H1 (cell line): Measurements from ENCODE around the gene CACNA1D. TPM values are rescaled to one million over a fixed set of nuclear protein-coding genes. Genes with fewer than 3 reads are reported as not detected.

Source experiments
- CTCF ChIA-PET: fragments of 300-600 bp; sonication (Branson Sonifier 250); formaldehyde crosslinking; loops from one replicate; lab custom pipeline; 2021; ENCODE audit not compliant: partially characterized antibody; lab: Charles Lee
- POLR2A ChIA-PET: fragments of 300-600 bp; sonication (Branson Sonifier 250); formaldehyde crosslinking; loops from one replicate; lab custom pipeline; 2021; ENCODE audit warnings: inconsistent platforms; ENCODE audit not compliant: partially characterized antibody; lab: Charles Lee
- DNase-seq, 2 experiments: peaks; one replicate each; pipeline versions ENCODE4 v3.0.0 to v3.0.0-alpha.2; 2010 to 2022; ENCODE audit warnings: low spot score in 2 of 2, low read depth in 1 of 2, mixed read lengths in 1 of 2
- FAIRE-seq: peaks from 2 replicates; lab custom pipeline; 2011; peaks lifted over from hg19 to GRCh38; lab: Jason Lieb, UNC
- H2AFZ ChIP-seq: 2 replicates; pipeline ENCODE4 v1.8.1; 2012; ENCODE audit warnings: low read length, inconsistent platforms
- H2AK5ac ChIP-seq: 2 replicates; pipeline ENCODE4 v1.6.1; 2013; ENCODE audit warnings: low read depth, low read length
- H2BK120ac ChIP-seq: replicated peaks from 2 replicates; pipeline ENCODE3; 2013; ENCODE audit warnings: low read depth, low read length, inconsistent platforms
- H2BK12ac ChIP-seq: 2 replicates; pipeline ENCODE4 v1.6.1; 2013; ENCODE audit warnings: low read depth, low read length
- H2BK15ac ChIP-seq: 2 replicates; pipeline ENCODE4 v1.6.1; 2013; ENCODE audit warnings: low read length
- H2BK20ac ChIP-seq: 2 replicates; pipeline ENCODE4 v1.6.1; 2013; ENCODE audit warnings: low read length
- H2BK5ac ChIP-seq: 2 replicates; pipeline ENCODE4 v1.6.1; 2013; ENCODE audit warnings: low read depth, low read length
- H3K14ac ChIP-seq: 2 replicates; pipeline ENCODE4 v1.6.1; 2013; ENCODE audit warnings: inconsistent platforms; ENCODE audit not compliant: insufficient read length
- H3K18ac ChIP-seq: 2 replicates; pipeline ENCODE4 v1.6.1; 2013; ENCODE audit warnings: low read length; ENCODE audit errors: extremely low read depth
- H3K23ac ChIP-seq: 2 replicates; pipeline ENCODE4 v1.6.1; 2013; ENCODE audit warnings: inconsistent platforms; ENCODE audit not compliant: insufficient read length
- H3K23me2 ChIP-seq: 2 replicates; pipeline ENCODE4 v1.6.1; 2013; ENCODE audit warnings: low read depth, low read length
- H3K27ac ChIP-seq: 2 replicates; pipeline ENCODE4 v1.6.1; 2011; ENCODE audit warnings: low read depth, low read length, inconsistent platforms
- H3K27me3 ChIP-seq, 4 experiments: replicated peaks in 1 of 4; 1 replicate in 1 of 4; 2 replicates in 3 of 4; pipeline versions ENCODE4 v1.6.1 to v1.8.1; 2011 to 2013; ENCODE audit warnings: low read length in 3 of 4, mild to moderate bottlenecking in 3 of 4, inconsistent platforms in 2 of 4, mixed read lengths in 2 of 4, moderate library complexity in 1 of 4; ENCODE audit not compliant: control insufficient read depth in 3 of 4, insufficient read depth in 3 of 4; ENCODE audit errors: extremely low read depth in 1 of 4
- H3K36me3 ChIP-seq, 4 experiments: 2 replicates each; pipeline versions ENCODE4 v1.6.1 to v1.8.1; 2011 to 2013; ENCODE audit warnings: mild to moderate bottlenecking in 4 of 4, low read length in 3 of 4, moderate library complexity in 2 of 4, control low read depth in 1 of 4, inconsistent platforms in 1 of 4; ENCODE audit not compliant: insufficient read depth in 4 of 4, control insufficient read depth in 2 of 4
- H3K4ac ChIP-seq: replicated peaks from 2 replicates; pipeline ENCODE3; 2013; ENCODE audit warnings: low read length, low read depth, mixed read lengths, inconsistent platforms; ENCODE audit not compliant: insufficient read length
- H3K4me1 ChIP-seq, 4 experiments: replicated peaks in 1 of 4; 1 replicate in 1 of 4; 2 replicates in 3 of 4; pipeline versions ENCODE4 v1.6.1 to v1.8.1; 2011 to 2013; ENCODE audit warnings: low read length in 3 of 4, inconsistent platforms in 2 of 4, mixed read lengths in 1 of 4; ENCODE audit not compliant: insufficient read depth in 4 of 4, control insufficient read depth in 3 of 4
- H3K4me2 ChIP-seq, 2 experiments: 2 replicates each; pipeline versions ENCODE4 v1.6.1 to v1.8.1; 2011 to 2013; ENCODE audit warnings: low read depth in 2 of 2, low read length in 2 of 2, control low read depth in 1 of 2, inconsistent platforms in 1 of 2, mild to moderate bottlenecking in 1 of 2; ENCODE audit not compliant: insufficient read depth in 1 of 2
- H3K4me3 ChIP-seq, 4 experiments: fragments of 200-600, 300-600 bp in 1 of 4; sonication (generic), shearing (Covaris generic), sonication (Bioruptor Twin) in 1 of 4; 2 replicates each; pipeline versions ENCODE4 v1.5.1 to v1.8.1; 2011 to 2016; ENCODE audit warnings: low read length in 4 of 4, low read depth in 3 of 4, control low read depth in 2 of 4, inconsistent platforms in 2 of 4, mild to moderate bottlenecking in 2 of 4, mixed read lengths in 1 of 4, moderate library complexity in 1 of 4; ENCODE audit not compliant: insufficient read depth in 2 of 4; ENCODE audit errors: extremely low read depth in 1 of 4
- H3K56ac ChIP-seq: replicated peaks from 2 replicates; pipeline ENCODE3; 2013; ENCODE audit warnings: low read depth, mild to moderate bottlenecking, mixed read lengths, low read length, inconsistent platforms; ENCODE audit not compliant: insufficient read length
- H3K79me1 ChIP-seq: 2 replicates; pipeline ENCODE4 v1.6.1; 2013; ENCODE audit warnings: low read depth, low read length, control low read depth
- H3K79me2 ChIP-seq, 2 experiments: 2 replicates each; pipeline versions ENCODE4 v1.6.1 to v1.8.1; 2012 to 2013; ENCODE audit warnings: low read length in 2 of 2, mild to moderate bottlenecking in 2 of 2, inconsistent platforms in 1 of 2; ENCODE audit not compliant: insufficient read depth in 2 of 2, control insufficient read depth in 1 of 2
- H3K9ac ChIP-seq, 4 experiments: replicated peaks in 1 of 4; 1 replicate in 1 of 4; 2 replicates in 3 of 4; pipeline versions ENCODE4 v1.6.1 to v1.8.1; 2011 to 2013; ENCODE audit warnings: low read depth in 3 of 4, low read length in 3 of 4, control low read depth in 2 of 4, mild to moderate bottlenecking in 2 of 4, moderate library complexity in 2 of 4, inconsistent platforms in 1 of 4; ENCODE audit errors: extremely low read depth in 1 of 4
- H3K9me3 ChIP-seq, 2 experiments: 2 replicates each; pipeline versions ENCODE4 v1.6.1 to v1.8.1; 2012 to 2013; ENCODE audit warnings: mild to moderate bottlenecking in 2 of 2, moderate library complexity in 2 of 2, control low read depth in 1 of 2, inconsistent platforms in 1 of 2, low read depth in 1 of 2, low read length in 1 of 2, mixed read lengths in 1 of 2; ENCODE audit not compliant: insufficient read depth in 2 of 2
- H4K20me1 ChIP-seq, 2 experiments: replicated peaks in 1 of 2; 2 replicates each; pipeline versions ENCODE3 to v1.8.1; 2011 to 2013; ENCODE audit warnings: inconsistent platforms in 2 of 2, low read length in 2 of 2, mild to moderate bottlenecking in 1 of 2; ENCODE audit not compliant: insufficient read depth in 2 of 2, control insufficient read depth in 1 of 2
- H4K5ac ChIP-seq: 2 replicates; pipeline ENCODE4 v1.6.1; 2013; ENCODE audit warnings: low read length, low read depth, mixed read lengths, inconsistent platforms; ENCODE audit not compliant: insufficient read length
- H4K8ac ChIP-seq: 2 replicates; pipeline ENCODE4 v1.8.0; 2013; ENCODE audit warnings: mild to moderate bottlenecking, moderate library complexity, low read length, inconsistent platforms; ENCODE audit not compliant: insufficient read depth; ENCODE audit errors: extremely low read depth
- H4K91ac ChIP-seq: replicated peaks from 2 replicates; pipeline ENCODE3; 2013; ENCODE audit warnings: low read length, mixed read lengths, inconsistent platforms; ENCODE audit not compliant: insufficient read length
- CREB1 ChIP-seq: IDR thresholded peaks from 2 replicates; pipeline ENCODE4 v1.6.1; 2012; ENCODE audit warnings: inconsistent platforms
- CTBP2 ChIP-seq: IDR thresholded peaks from 2 replicates; pipeline ENCODE4 v1.7.0; 2011; ENCODE audit warnings: borderline replicate concordance, mild to moderate bottlenecking, moderate library complexity, mixed read lengths, low read length; ENCODE audit not compliant: insufficient read depth, insufficient read length
- JUN ChIP-seq: IDR thresholded peaks from 2 replicates; pipeline ENCODE4 v1.6.1; 2011; ENCODE audit warnings: low read depth, mild to moderate bottlenecking, improper control_type of control experiment, low read length
- NRF1 ChIP-seq: IDR thresholded peaks from 2 replicates; pipeline ENCODE4 v1.6.1; 2011; ENCODE audit warnings: mild to moderate bottlenecking, low read depth, low read length, improper control_type of control experiment
- POLR2A ChIP-seq, 2 experiments: IDR thresholded peaks; 1 replicate in 1 of 2; 2 replicates in 1 of 2; pipeline ENCODE4 v1.6.1; 2011; ENCODE audit warnings: low read depth in 2 of 2, low read length in 2 of 2, mild to moderate bottlenecking in 2 of 2; ENCODE audit errors: control extremely low read depth in 1 of 2
- SP2 ChIP-seq: IDR thresholded peaks from 2 replicates; pipeline ENCODE4 v1.6.1; 2012; ENCODE audit warnings: mild to moderate bottlenecking, low read length, inconsistent platforms
- TAF7 ChIP-seq: optimal IDR thresholded peaks from 2 replicates; pipeline ENCODE3; 2011; ENCODE audit warnings: low read depth, mild to moderate bottlenecking, inconsistent platforms, low read length, moderate library complexity, borderline replicate concordance
- ZNF274 ChIP-seq: IDR thresholded peaks from 2 replicates; pipeline ENCODE4 v1.7.0; 2012; ENCODE audit warnings: low read length, borderline replicate concordance; ENCODE audit errors: extremely low read depth
- WGBS, 2 experiments: shearing (Covaris generic) in 1 of 2; methylation state at CpG; one replicate each; pipeline versions ENCODE4 v1.1.6 to v1.1.7; 2013 to 2015; ENCODE audit warnings: low lambda C conversion rate in 2 of 2, mixed read lengths in 2 of 2, inconsistent platforms in 1 of 2, low coverage in 1 of 2, missing lambda C conversion rate in 1 of 2; ENCODE audit not compliant: insufficient replicate concordance in 2 of 2, insufficient coverage in 1 of 2, insufficient read length in 1 of 2; ENCODE audit errors: extremely low coverage in 1 of 2, missing lambda C conversion rate in 1 of 2; 5-methylcytosine and 5-hydroxymethylcytosine counted together
- polyA plus RNA-seq, 7 experiments: library from polyadenylated mRNA; depleted of rRNA in 3 of 7; stranded (reverse) in 5 of 7; unstranded in 2 of 7; fragments of >200 nt in 5 of 7; fragments of 200-250 nt in 2 of 7; gene quantifications; 1 replicate in 5 of 7; 2 replicates in 1 of 7; 4 replicates in 1 of 7; pipeline versions ENCODE4 v1.2.1 to v1.2.3, GENCODE V29; 2011 to 2013; ENCODE audit warnings: missing spikeins in 2 of 7, mixed read lengths in 2 of 7
- total RNA-seq: library from RNA; stranded (reverse); fragmentation: NEBNext Ultra II Directional; extraction: Animal tissue kit (Norgen Biotek cat#: 25700); gene quantifications from 2 replicates; pipeline ENCODE4 v1.2.1, GENCODE V29; 2021
- TF ChIP-seq, protein P1 (sequence below): IDR thresholded peaks from 2 replicates; pipeline ENCODE4 v1.6.1; 2011; ENCODE audit warnings: low read depth, mild to moderate bottlenecking, low read length; ENCODE audit not compliant: insufficient read depth

CACNA1D gene
- total and polyA plus RNA-seq, 2 of the 8 experiments (the other 6 are each of a cell fraction or from before 2014, with no cell fraction given): 2.0 to 2.9 TPM

DNA sequence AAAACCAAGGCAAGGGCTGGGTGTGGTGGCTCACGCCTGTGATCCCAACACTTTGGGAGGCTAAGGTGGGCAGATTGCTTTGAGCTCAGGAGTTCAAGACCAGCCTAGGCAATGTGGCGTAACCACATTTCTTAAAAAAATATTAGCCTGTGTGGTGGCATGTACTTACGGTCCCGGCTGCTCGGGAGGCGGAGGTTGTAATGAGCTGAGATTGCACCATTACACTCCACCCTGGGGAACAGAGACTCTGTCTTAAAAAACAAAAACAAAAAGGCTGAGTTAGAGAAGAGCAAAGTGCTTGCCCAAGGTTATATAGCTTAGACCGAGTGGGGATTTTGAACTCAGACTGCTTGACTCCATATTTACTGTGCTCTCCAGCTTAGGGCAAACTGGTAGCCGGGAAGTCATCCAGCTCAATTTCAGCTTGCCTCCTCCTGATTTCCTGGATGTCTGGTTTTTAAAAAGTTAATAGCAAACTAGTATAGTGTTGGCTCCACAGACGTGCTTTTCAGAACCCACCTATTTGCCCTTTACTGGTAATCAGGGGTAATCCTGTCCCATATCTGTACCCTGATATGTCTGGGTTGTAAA, 138.9 kb downstream of the CACNA1D start:
- no peak overlapping the region for H3K4me3 ChIP-seq
- H3K4me1 ChIP-seq: no peaks in the 10 kb centered on the region
- H3K23ac ChIP-seq: no peak overlapping the region
- H3K79me1 ChIP-seq: no peaks in the 10 kb centered on the region
- H3K27ac ChIP-seq: no peak overlapping the region
- no peak overlapping the region for H4K91ac ChIP-seq
- no peak for TF ChIP-seq SP2
- TF ChIP-seq, protein P1, sequence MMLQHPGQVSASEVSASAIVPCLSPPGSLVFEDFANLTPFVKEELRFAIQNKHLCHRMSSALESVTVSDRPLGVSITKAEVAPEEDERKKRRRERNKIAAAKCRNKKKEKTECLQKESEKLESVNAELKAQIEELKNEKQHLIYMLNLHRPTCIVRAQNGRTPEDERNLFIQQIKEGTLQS: no peak
- no peak for TF ChIP-seq JUN
- TF ChIP-seq ZNF274: no peak
- TF ChIP-seq CTBP2: no peak
- no peak for TF ChIP-seq CREB1
- TF ChIP-seq TAF7: no peak
- TF ChIP-seq NRF1: no peak
- TF ChIP-seq POLR2A (IDR thresholded peaks at IDR 0.05; ENCODE audit: control extremely low read depth in 1 of 2, low read depth in 2 of 2, low read length in 2 of 2): no peak
- no peaks in the 10 kb centered on the region for H4K20me1 ChIP-seq
- no peak overlapping the region for H2BK120ac ChIP-seq
- H3K4me2 ChIP-seq: no peak overlapping the region
- DNase-seq: no peak
- no peak overlapping the region for H3K56ac ChIP-seq
- POLR2A ChIA-PET: interaction anchor here (1.3 kb wide), 1 partner anchor 17 kb away, joined by 3 read pairs; no protein-coding TSS in a partner anchor
- no peaks in the 10 kb centered on the region for H3K79me2 ChIP-seq
- no peak overlapping the region for H4K5ac ChIP-seq
- H2BK20ac ChIP-seq: no peak overlapping the region
- H3K27me3 ChIP-seq: peaks cover 0 to 1% (median 0%) of the 10 kb centered on the region in 4 experiments; a peak in 1 of 7 replicates
- H4K8ac ChIP-seq: no peak overlapping the region
- WGBS, 2 experiments: 91% methylated on average over 9 of the region's 9 CpGs; no CpG with 5 or more reads in 1 of the 2 experiments
- H3K23me2 ChIP-seq: no peaks in the 10 kb centered on the region
- no peak for FAIRE-seq
- H3K36me3 ChIP-seq: no peaks in the 10 kb centered on the region
- H2BK12ac ChIP-seq: no peak overlapping the region
- no peaks in the 10 kb centered on the region for H3K9me3 ChIP-seq
- no peak overlapping the region for H2AK5ac ChIP-seq
- H2BK5ac ChIP-seq: no peak overlapping the region
- no peak overlapping the region for H2BK15ac ChIP-seq
- H3K4ac ChIP-seq: no peak overlapping the region
- H2AFZ ChIP-seq: no peak overlapping the region
- CTCF ChIA-PET: interaction anchor here (1.1 to 4.1 kb wide), 2 partner anchors 10 to 76 kb away, joined by 3 to 23 read pairs; no protein-coding TSS in a partner anchor
- no peak overlapping the region for H3K9ac ChIP-seq
- H3K18ac ChIP-seq: no peak overlapping the region
- no peak overlapping the region for H3K14ac ChIP-seq
